K562 (cell line): ENCODE data around the gene UNC50. TPM values are rescaled to one million over a fixed set of nuclear protein-coding genes. Genes with fewer than 3 reads are reported as not detected.

Experiments
- ATAC-seq: fragments of 200-7000 bp; cut with Tn5 transposase; 3 replicates; pipeline ENCODE4 v1.9.1; 2020; ENCODE audit warnings: moderate library complexity
- BruUV-seq: library from RNA; stranded (reverse); fragments of 400-500 nt; replicated peaks from 2 replicates; lab custom pipeline; 2021; lab: Mats Ljungman, UMichigan
- CTCF ChIA-PET: fragments of 300-600 bp; formaldehyde crosslinking; extraction: SDS; loops from one replicate; lab custom pipeline; 2021; ENCODE audit warnings: low intra/inter-chr PET ratio; lab: Yijun Ruan, JAX
- POLR2A ChIA-PET: fragments of 300-600, 350-650 bp; sonication (Branson Sonifier 250); formaldehyde crosslinking; extraction: SDS; loops from one replicate; lab custom pipeline; 2021; ENCODE audit warnings: antibody characterized with exemption, inconsistent platforms; lab: Yijun Ruan, JAX
- DNase-seq, 4 experiments: peaks; one replicate each; pipeline versions ENCODE4 v3.0.0 to v3.0.0-alpha.2; 2011 to 2018; ENCODE audit warnings: low spot score in 3 of 4, mixed read lengths in 3 of 4; ENCODE audit errors: extremely low read depth in 1 of 4
- FAIRE-seq: peaks from 2 replicates; lab custom pipeline; 2011; peaks lifted over from hg19 to GRCh38; lab: Jason Lieb, UNC
- H2AFZ ChIP-seq: 2 replicates; pipeline ENCODE4 v1.6.0; 2011; ENCODE audit warnings: low read depth, low read length, control low read depth, inconsistent platforms
- H3K27ac ChIP-seq: fragments of 200-600 bp; 3 replicates; pipeline ENCODE4 v1.8.0; 2011; ENCODE audit warnings: low read depth, mild to moderate bottlenecking, control low read depth, inconsistent platforms, low read length, moderate library complexity, mixed read lengths; ENCODE audit errors: extremely low read depth
- H3K27me3 ChIP-seq, 2 experiments: fragments of 300-600 bp in 1 of 2; 2 replicates in 1 of 2; 3 replicates in 1 of 2; pipeline versions ENCODE4 v1.6.0 to v1.8.0; 2011; ENCODE audit warnings: inconsistent platforms in 2 of 2, low read length in 2 of 2, mild to moderate bottlenecking in 1 of 2, mixed read lengths in 1 of 2, moderate library complexity in 1 of 2; ENCODE audit not compliant: control insufficient read depth in 2 of 2, insufficient read depth in 2 of 2
- H3K36me3 ChIP-seq: fragments of 300-600 bp; 3 replicates; pipeline ENCODE4 v1.8.0; 2011; ENCODE audit warnings: mild to moderate bottlenecking, low read length, inconsistent platforms; ENCODE audit not compliant: control insufficient read depth, insufficient read depth
- H3K4me1 ChIP-seq, 2 experiments: fragments of 200-600 bp in 1 of 2; replicated peaks in 1 of 2; 2 replicates in 1 of 2; 3 replicates in 1 of 2; pipeline versions ENCODE4 v1.5.1 to v1.8.0; 2011; ENCODE audit warnings: inconsistent platforms in 2 of 2, low read length in 2 of 2, mild to moderate bottlenecking in 1 of 2, mixed read lengths in 1 of 2, moderate library complexity in 1 of 2; ENCODE audit not compliant: control insufficient read depth in 2 of 2, insufficient read depth in 2 of 2
- H3K4me2 ChIP-seq: 2 replicates; pipeline ENCODE4 v1.6.1; 2011; ENCODE audit warnings: low read length, control low read depth, inconsistent platforms, mixed read lengths; ENCODE audit not compliant: insufficient read depth
- H3K4me3 ChIP-seq: fragments of 200-600 bp; sonication (generic), shearing (Covaris generic); 2 replicates; pipeline ENCODE4 v1.5.1; 2016; ENCODE audit warnings: control low read depth, inconsistent platforms
- H3K79me2 ChIP-seq: fragments of 200-600 bp; 3 replicates; pipeline ENCODE4 v1.8.0; 2011; ENCODE audit warnings: low read length, inconsistent platforms; ENCODE audit not compliant: control insufficient read depth, insufficient read depth
- H3K9ac ChIP-seq, 2 experiments: 2 replicates each; pipeline versions ENCODE4 v1.6.0 to v1.6.1; 2011; ENCODE audit warnings: low read depth in 2 of 2, low read length in 2 of 2, control low read depth in 1 of 2, inconsistent platforms in 1 of 2, mild to moderate bottlenecking in 1 of 2, mixed read lengths in 1 of 2; ENCODE audit not compliant: insufficient read depth in 1 of 2
- H3K9me1 ChIP-seq: one replicate; pipeline ENCODE4 v1.6.0; 2011; ENCODE audit warnings: inconsistent platforms, mild to moderate bottlenecking, low read length, moderate library complexity; ENCODE audit not compliant: control insufficient read depth, insufficient read depth
- H3K9me3 ChIP-seq: replicated peaks from 2 replicates; pipeline ENCODE4 v1.5.1; 2011; ENCODE audit warnings: low read depth, low read length, inconsistent platforms; ENCODE audit not compliant: control insufficient read depth, insufficient read depth
- H4K20me1 ChIP-seq: replicated peaks from 2 replicates; pipeline ENCODE4 v1.6.1; 2011; ENCODE audit warnings: low read length, inconsistent platforms, mixed read lengths; ENCODE audit not compliant: control insufficient read depth, insufficient read depth
- HNRNPL ChIP-seq: fragments of 200-400 bp; formaldehyde crosslinking; IDR thresholded peaks from 2 replicates; pipeline ENCODE4 v1.6.1; 2017; ENCODE audit warnings: low read depth, mild to moderate bottlenecking, low read length
- MAFF ChIP-seq: IDR thresholded peaks from 2 replicates; pipeline ENCODE4 v1.6.1; 2012; ENCODE audit warnings: low read length, improper control_type of control experiment
- NCOA1 ChIP-seq: fragments of 450-650 bp; IDR thresholded peaks from 2 replicates; pipeline ENCODE4 v1.6.1; 2016; ENCODE audit warnings: low read depth
- NFYB ChIP-seq: IDR thresholded peaks from 2 replicates; pipeline ENCODE4 v1.6.1; 2011; ENCODE audit warnings: mild to moderate bottlenecking, moderate library complexity; ENCODE audit not compliant: insufficient read length; ENCODE audit errors: extremely low read depth
- PHTF2 ChIP-seq: fragments of 250-450 bp; sonication (Bioruptor Pico); IDR thresholded peaks from 2 replicates; pipeline ENCODE4 v1.5.0; 2021; ENCODE audit warnings: mild to moderate bottlenecking
- POLR2H ChIP-seq: IDR thresholded peaks from 2 replicates; pipeline ENCODE4 v1.6.1; 2016; ENCODE audit warnings: missing genetic modification characterization, low read depth, mild to moderate bottlenecking, control low read depth, missing compliant biosample characterization, moderate library complexity
- PRDM10 ChIP-seq: fragments of 450-650 bp; IDR thresholded peaks from 2 replicates; pipeline ENCODE4 v1.6.1; 2018; ENCODE audit not compliant: partially characterized antibody
- PTRF ChIP-seq: fragments of 450-650 bp; IDR thresholded peaks from 2 replicates; pipeline ENCODE4 v1.6.1; 2016; ENCODE audit warnings: mild to moderate bottlenecking, missing genetic modification characterization, missing compliant biosample characterization
- STAG1 ChIP-seq: sonication (generic); formaldehyde crosslinking; IDR thresholded peaks from 2 replicates; pipeline ENCODE4 v1.5.0; 2020; ENCODE audit warnings: missing genetic modification reagents, borderline replicate concordance
- TAF9B ChIP-seq: fragments of 450-650 bp; IDR thresholded peaks from 2 replicates; pipeline ENCODE4 v1.6.1; 2018; ENCODE audit warnings: mild to moderate bottlenecking; ENCODE audit not compliant: partially characterized antibody
- TRIM25 ChIP-seq: fragments of 450-650 bp; IDR thresholded peaks from 2 replicates; pipeline ENCODE4 v1.7.0; 2016; ENCODE audit warnings: borderline replicate concordance
- XRCC3 ChIP-seq: fragments of 450-650 bp; IDR thresholded peaks from 2 replicates; pipeline ENCODE4 v1.6.1; 2017; ENCODE audit warnings: mild to moderate bottlenecking, moderate library complexity
- ZC3H8 ChIP-seq: fragments of 450-650 bp; IDR thresholded peaks from 2 replicates; pipeline ENCODE4 v1.6.1; 2017
- ZFP36 ChIP-seq: fragments of 150-350 bp; IDR thresholded peaks from 2 replicates; pipeline ENCODE4 v1.6.1; 2018; ENCODE audit warnings: low read length, low read depth; ENCODE audit not compliant: partially characterized antibody
- ZNF184 ChIP-seq: sonication (generic); formaldehyde crosslinking; IDR thresholded peaks from 2 replicates; pipeline ENCODE4 v1.5.0; 2020; ENCODE audit warnings: missing genetic modification reagents
- ZNF347 ChIP-seq: fragments of 450-650 bp; formaldehyde crosslinking; IDR thresholded peaks from 2 replicates; pipeline ENCODE4 v1.4.0; 2020; ENCODE audit warnings: low read depth, mild to moderate bottlenecking, moderate library complexity
- ZNF431 ChIP-seq: sonication (generic); formaldehyde crosslinking; IDR thresholded peaks from 2 replicates; pipeline ENCODE4 v1.8.0; 2022; ENCODE audit warnings: mild to moderate bottlenecking, missing genetic modification reagents
- WGBS: fragments of 100-300 bp; shearing (Covaris generic); methylation state at CpG from one replicate; pipeline ENCODE4 v1.1.6; 2016; ENCODE audit warnings: low coverage, mixed read lengths; ENCODE audit not compliant: insufficient coverage; ENCODE audit errors: missing lambda C conversion rate; 5-methylcytosine and 5-hydroxymethylcytosine counted together
- in situ Hi-C: fragments of 300-500 bp; cut with MboI; formaldehyde crosslinking; loops from 4 replicates; pipeline ENCODE4 v1.15.0; 2018; ENCODE audit warnings: inconsistent platforms, mixed read lengths
- intact Hi-C: fragments of 100-400 bp; cut with micrococcal nuclease; formaldehyde crosslinking; loops from 2 replicates; pipeline ENCODE4 v1.14.2; 2022
- polyA plus RNA-seq, 8 experiments: library from polyadenylated mRNA; depleted of rRNA in 4 of 8; stranded (reverse) in 5 of 8; unstranded in 3 of 8; fragments of >200 nt; fragmentation: Nextera tagmentation in 2 of 8; fragmentation: Illumina TruSeq in 1 of 8; extraction: Ambion mirVana in 2 of 8; extraction: Trizol in 1 of 8; gene quantifications; 2 replicates each; pipeline versions ENCODE4 v1.2.1 to v1.2.3, GENCODE V29; 2011 to 2014; ENCODE audit warnings: inconsistent platforms in 1 of 8, missing spikeins in 1 of 8
- total RNA-seq, 7 experiments: library from RNA; depleted of rRNA in 6 of 7; stranded (reverse); fragments of >200 nt in 6 of 7; fragmentation: Illumina TruSeq in 2 of 7; extraction: Trizol in 2 of 7; gene quantifications; 2 replicates each; pipeline versions ENCODE4 v1.2.1 to v1.2.3, GENCODE V29; 2011 to 2021; ENCODE audit warnings: low replicate concordance in 1 of 7
- TF ChIP-seq, protein P1 (sequence below): IDR thresholded peaks from 2 replicates; pipeline ENCODE4 v1.6.1; 2014; ENCODE audit warnings: antibody characterized with exemption

Gene UNC50
- total and polyA plus RNA-seq, 9 of the 15 experiments (the other 6 are each of a cell fraction or from before 2014, with no cell fraction given) = 30.0 to 52.9 (median 35.9) TPM

DNA sequence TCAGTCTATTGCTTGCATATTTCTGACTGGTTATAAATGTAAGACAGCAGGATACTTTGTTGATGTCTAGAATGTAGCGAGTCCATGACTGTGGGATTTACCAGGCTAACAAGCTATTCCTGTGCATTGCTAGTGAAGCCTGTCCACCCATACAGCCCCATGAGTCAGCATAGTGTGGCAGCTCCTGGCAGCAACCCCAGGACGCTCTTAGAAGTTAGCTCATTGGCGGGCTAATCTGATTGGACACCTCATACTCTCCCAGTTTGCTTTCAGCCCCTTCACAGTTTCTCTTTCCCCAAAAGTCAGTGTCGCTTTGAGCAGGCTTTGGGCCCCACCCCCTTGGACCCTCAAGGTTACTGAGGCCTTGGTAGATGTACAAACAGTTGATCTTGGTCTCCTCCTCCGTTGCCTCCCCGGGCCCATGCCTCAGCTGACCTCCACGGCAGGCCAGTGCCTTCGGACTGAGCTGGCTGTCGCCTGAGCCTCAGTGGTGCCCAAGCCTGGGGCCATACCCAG lies 48.1 kb upstream of the UNC50 start:
- Histone ChIP-seq H3K79me2 (no peaks in the 10 kb centered on the region), H3K36me3 (peaks cover 28% of the 10 kb centered on the region), H2AFZ (peak overlapping the region; percentile 86), H3K27ac (peak overlapping the region; percentile 84), H3K9ac (peak overlapping the region; percentile 66 to 70), H3K27me3 (no peaks in the 10 kb centered on the region), H3K4me2 (peak overlapping the region; percentile 79), H3K4me3 (peak overlapping the region; percentile 5; the same call in 1 of the 2 replicates), H4K20me1 (no peaks in the 10 kb centered on the region), H3K9me3 (no peaks in the 10 kb centered on the region), H3K4me1 (peaks cover 15 to 24% of the 10 kb centered on the region in 2 experiments), H3K9me1 (no peaks in the 10 kb centered on the region)
- DNase-seq = peak; percentile 91 to 94 (median 94)
- intact Hi-C loops = no loop called here
- ATAC-seq = peak; percentile 99
- WGBS = 16% methylated on average over 9 of the region's 9 CpGs
- peak; percentile 99 for FAIRE-seq
- BruUV-seq = no TSS peak
- in situ Hi-C loops = no loop called here
- ChIA-PET POLR2A (interaction anchor here (0.6 to 2.0 kb wide), 9 partner anchors 9 to 168 kb away, joined by 3 to 11 read pairs (median 5); no protein-coding TSS in a partner anchor), CTCF (no interaction called here)
- TF ChIP-seq POLR2H (tag) (no peak), ZNF431 (CRISPR knock-in tag) (no peak), PHTF2 (no peak), NCOA1 (no peak), ZNF184 (no peak), ZC3H8 (no peak), TAF9B (no peak), PRDM10 (no peak), HNRNPL (no peak), PTRF (tag) (no peak), XRCC3 (no peak), ZFP36 (no peak), MAFF (peak; percentile 92), STAG1 (CRISPR knock-in tag) (no peak), TRIM25 (no peak), NFYB (peak; percentile 72), ZNF347 (CRISPR knock-in tag) (no peak)
- TF ChIP-seq, protein P1, sequence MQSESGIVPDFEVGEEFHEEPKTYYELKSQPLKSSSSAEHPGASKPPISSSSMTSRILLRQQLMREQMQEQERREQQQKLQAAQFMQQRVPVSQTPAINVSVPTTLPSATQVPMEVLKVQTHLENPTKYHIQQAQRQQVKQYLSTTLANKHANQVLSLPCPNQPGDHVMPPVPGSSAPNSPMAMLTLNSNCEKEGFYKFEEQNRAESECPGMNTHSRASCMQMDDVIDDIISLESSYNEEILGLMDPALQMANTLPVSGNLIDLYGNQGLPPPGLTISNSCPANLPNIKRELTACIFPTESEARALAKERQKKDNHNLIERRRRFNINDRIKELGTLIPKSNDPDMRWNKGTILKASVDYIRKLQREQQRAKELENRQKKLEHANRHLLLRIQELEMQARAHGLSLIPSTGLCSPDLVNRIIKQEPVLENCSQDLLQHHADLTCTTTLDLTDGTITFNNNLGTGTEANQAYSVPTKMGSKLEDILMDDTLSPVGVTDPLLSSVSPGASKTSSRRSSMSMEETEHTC = no peak
